ENCODE measurements around the gene ANKUB1.

Gene ANKUB1

GRCh38 chr3:149753717-149754116 lies 38.6 kb downstream of the ANKUB1 start:
- no peak for DNase-seq

- DNase-seq: no peak
Measured at GRCh38 chr3:149752788-149753136, 39.6 kb downstream of the ANKUB1 start.

GRCh38 chr3:149752051-149752787 lies 40.1 kb downstream of the ANKUB1 start, which contains the start of gene COMMD2:
Gene COMMD2, minus strand, starts transcription at chr3:149752489. Its CDS starts 45 bp downstream, at chr3:149752444.
- peak; percentile 97 for DNase-seq

- no peak for DNase-seq
Measured at GRCh38 chr3:149751551-149751950, 40.8 kb downstream of the ANKUB1 start.

GRCh38 chr3:149744606-149745005 lies 47.7 kb downstream of the ANKUB1 start:
- DNase-seq: no peak

- no peak for DNase-seq
Measured at GRCh38 chr3:149744151-149744550, 48.2 kb downstream of the ANKUB1 start.

GRCh38 chr3:149739396-149739795 lies 53.0 kb downstream of the ANKUB1 start:
- no peak for DNase-seq

- DNase-seq: no peak
Measured at GRCh38 chr3:149738876-149739275, 53.5 kb downstream of the ANKUB1 start.

- no peak for DNase-seq
Measured at GRCh38 chr3:149736953-149737205, 55.5 kb downstream of the ANKUB1 start.

- no peak for DNase-seq
Measured at GRCh38 chr3:149736175-149736952, 56.0 kb downstream of the ANKUB1 start.

- no peak for DNase-seq
Measured at GRCh38 chr3:149732234-149732633, 60.1 kb downstream of the ANKUB1 start.

- no peak for DNase-seq
Measured at GRCh38 chr3:149727656-149728055, 64.7 kb downstream of the ANKUB1 start.

GRCh38 chr3:149726716-149727407 lies 65.5 kb downstream of the ANKUB1 start:
- DNase-seq: no peak

- DNase-seq: no peak
Measured at GRCh38 chr3:149723781-149724180, 68.6 kb downstream of the ANKUB1 start.

GRCh38 chr3:149720918-149721317 lies 71.4 kb downstream of the ANKUB1 start:
- DNase-seq: no peak

- peak; percentile 67 for DNase-seq
Measured at GRCh38 chr3:149717391-149718056, 74.8 kb downstream of the ANKUB1 start.

- no peak for DNase-seq
Measured at GRCh38 chr3:149716984-149717383, 75.4 kb downstream of the ANKUB1 start.

- DNase-seq: no peak
Measured at GRCh38 chr3:149715247-149715646, 77.1 kb downstream of the ANKUB1 start.

- DNase-seq: no peak
Measured at GRCh38 chr3:149713730-149714654, 78.4 kb downstream of the ANKUB1 start.
